H1 (cell line): ENCODE data around the gene ANAPC16. TPM values are rescaled to one million over a fixed set of nuclear protein-coding genes. Genes with fewer than 3 reads are reported as not detected.

Experiments used
- BCL11A ChIP-seq, 2 experiments: IDR thresholded peaks; one replicate each; pipeline ENCODE4 v1.6.1; 2011; ENCODE audit warnings: low read depth in 2 of 2, low read length in 2 of 2, mild to moderate bottlenecking in 2 of 2
- FOSL1 ChIP-seq: IDR thresholded peaks from 2 replicates; pipeline ENCODE4 v1.6.1; 2011; ENCODE audit warnings: mild to moderate bottlenecking, low read depth, low read length, moderate library complexity; ENCODE audit not compliant: insufficient read depth
- GTF2F1 ChIP-seq: IDR thresholded peaks from 2 replicates; pipeline ENCODE4 v1.6.1; 2012; ENCODE audit warnings: low read depth, low read length, improper control_type of control experiment, borderline replicate concordance
- HDAC6 ChIP-seq: IDR thresholded peaks from one replicate; pipeline ENCODE4 v1.7.1; 2012; ENCODE audit warnings: low read depth, mild to moderate bottlenecking, inconsistent platforms, low read length, moderate library complexity
- KDM5A ChIP-seq: fragments of 200-600 bp; IDR thresholded peaks from 2 replicates; pipeline ENCODE4 v1.7.1; 2012; ENCODE audit warnings: mild to moderate bottlenecking, low read length, inconsistent platforms, mixed read lengths
- NANOG ChIP-seq: IDR thresholded peaks from 2 replicates; pipeline ENCODE4 v1.6.1; 2011; ENCODE audit warnings: low read length, low read depth, mild to moderate bottlenecking, inconsistent platforms; ENCODE audit not compliant: insufficient read depth, poor library complexity, severe bottlenecking
- RBBP5 ChIP-seq: IDR thresholded peaks from 2 replicates; pipeline ENCODE4 v1.7.1; 2012; ENCODE audit warnings: low read depth, mild to moderate bottlenecking, inconsistent platforms, low read length, moderate library complexity, borderline replicate concordance
- SP1 ChIP-seq: IDR thresholded peaks from 2 replicates; pipeline ENCODE4 v1.6.1; 2011; ENCODE audit warnings: low read depth, low read length
- TAF7 ChIP-seq: optimal IDR thresholded peaks from 2 replicates; pipeline ENCODE3; 2011; ENCODE audit warnings: low read depth, mild to moderate bottlenecking, inconsistent platforms, low read length, moderate library complexity, borderline replicate concordance
- polyA plus RNA-seq, 7 experiments: library from polyadenylated mRNA; depleted of rRNA in 3 of 7; stranded (reverse) in 5 of 7; unstranded in 2 of 7; fragments of >200 nt in 5 of 7; fragments of 200-250 nt in 2 of 7; gene quantifications; 1 replicate in 5 of 7; 2 replicates in 1 of 7; 4 replicates in 1 of 7; pipeline versions ENCODE4 v1.2.1 to v1.2.3, GENCODE V29; 2011 to 2013; ENCODE audit warnings: missing spikeins in 2 of 7, mixed read lengths in 2 of 7
- total RNA-seq: library from RNA; stranded (reverse); fragmentation: NEBNext Ultra II Directional; extraction: Animal tissue kit (Norgen Biotek cat#: 25700); gene quantifications from 2 replicates; pipeline ENCODE4 v1.2.1, GENCODE V29; 2021

The ANAPC16 gene
- total and polyA plus RNA-seq, 2 of the 8 experiments (the other 6 are each of a cell fraction or from before 2014, with no cell fraction given): 53.1 to 57.4 TPM

DNA sequence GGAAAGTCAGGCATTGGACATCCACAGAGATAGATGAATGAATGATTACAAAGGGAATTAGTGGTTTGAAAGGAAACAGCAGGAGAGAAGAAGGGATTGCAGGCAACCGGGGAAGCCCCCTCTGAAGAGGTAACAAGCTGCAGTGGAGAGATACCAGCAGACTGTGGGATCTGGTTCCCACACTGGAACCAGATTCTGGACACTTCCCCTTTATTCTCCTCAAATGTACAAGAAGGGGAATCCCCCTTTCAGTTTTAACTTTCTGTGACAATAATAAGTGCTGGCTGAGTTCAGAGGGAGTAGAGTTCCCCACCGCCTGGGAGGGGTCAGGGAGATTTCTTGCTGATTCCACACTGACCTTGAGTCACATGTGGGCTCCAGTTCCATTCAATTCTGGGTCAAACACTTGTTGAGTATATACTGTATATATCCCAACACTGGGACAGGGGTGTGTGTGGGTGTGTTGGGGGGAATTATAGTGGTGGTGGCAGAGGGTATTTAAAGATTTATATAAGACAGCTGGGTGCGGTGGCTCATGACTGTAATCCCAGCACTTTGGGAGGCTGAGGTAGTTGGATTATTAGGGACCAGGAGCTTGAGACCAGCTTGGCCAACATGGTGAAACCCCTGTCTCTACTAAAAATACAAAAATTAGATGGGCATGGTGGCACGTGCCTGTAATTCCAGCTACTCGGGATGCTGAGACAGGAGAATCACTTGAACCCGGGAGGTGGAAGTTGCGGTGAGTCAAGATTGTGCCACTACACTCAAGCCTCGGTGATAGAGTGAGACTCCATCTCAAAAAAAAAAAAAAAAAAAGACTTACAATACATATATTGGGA is 41.5 kb downstream of the ANAPC16 start (continued):
- TF ChIP-seq HDAC6 (no peak), RBBP5 (no peak), GTF2F1 (no peak), SP1 (no peak), BCL11A (IDR thresholded peaks at IDR 0.05; ENCODE audit: low read depth in 2 of 2, low read length in 2 of 2) (no peak), FOSL1 (no peak), NANOG (no peak), TAF7 (no peak), KDM5A (no peak)
